Endothelial cell of umbilical vein (primary cell): Measurements from ENCODE around the gene C14orf180.

ENCODE experiments used
- CTCF ChIP-seq, 2 donors: IDR thresholded peaks; 1 replicate in 1 of 2; 2 replicates in 1 of 2; pipeline ENCODE4 v1.5.1; 2011; ENCODE audit warnings: low read length in 2 of 2, mild to moderate bottlenecking in 2 of 2, moderate library complexity in 2 of 2, control low read depth in 1 of 2, inconsistent platforms in 1 of 2, low read depth in 1 of 2; ENCODE audit not compliant: insufficient read depth in 1 of 2; ENCODE audit errors: extremely low read depth in 1 of 2
- EZH2 ChIP-seq: IDR thresholded peaks from 2 replicates; pipeline ENCODE4 v1.6.1; 2012; ENCODE audit warnings: borderline replicate concordance, low read depth, mild to moderate bottlenecking, moderate library complexity, low read length, inconsistent platforms; ENCODE audit not compliant: severe bottlenecking
- FOS ChIP-seq: IDR thresholded peaks from 2 replicates; pipeline ENCODE4 v1.6.1; 2011; ENCODE audit warnings: mild to moderate bottlenecking, low read length, moderate library complexity, borderline replicate concordance; ENCODE audit not compliant: insufficient read depth
- GATA2 ChIP-seq: IDR thresholded peaks from 2 replicates; pipeline ENCODE4 v1.7.0; 2011; ENCODE audit warnings: low read depth, mild to moderate bottlenecking, moderate library complexity, mixed read lengths, low read length; ENCODE audit not compliant: insufficient read length, insufficient read depth
- MYC ChIP-seq: IDR thresholded peaks from one replicate; pipeline ENCODE4 v1.6.1; 2011; ENCODE audit warnings: mild to moderate bottlenecking, low read depth, low read length
- POLR2A ChIP-seq: IDR thresholded peaks from 2 replicates; pipeline ENCODE4 v1.6.1; 2012; ENCODE audit warnings: low read depth, mild to moderate bottlenecking, control low read depth, low read length
- POLR2AphosphoS5 ChIP-seq: IDR thresholded peaks from 2 replicates; pipeline ENCODE4 v1.6.1; 2012; ENCODE audit warnings: low read depth, mild to moderate bottlenecking, control low read depth, low read length, moderate library complexity; ENCODE audit not compliant: insufficient read depth

DNA sequence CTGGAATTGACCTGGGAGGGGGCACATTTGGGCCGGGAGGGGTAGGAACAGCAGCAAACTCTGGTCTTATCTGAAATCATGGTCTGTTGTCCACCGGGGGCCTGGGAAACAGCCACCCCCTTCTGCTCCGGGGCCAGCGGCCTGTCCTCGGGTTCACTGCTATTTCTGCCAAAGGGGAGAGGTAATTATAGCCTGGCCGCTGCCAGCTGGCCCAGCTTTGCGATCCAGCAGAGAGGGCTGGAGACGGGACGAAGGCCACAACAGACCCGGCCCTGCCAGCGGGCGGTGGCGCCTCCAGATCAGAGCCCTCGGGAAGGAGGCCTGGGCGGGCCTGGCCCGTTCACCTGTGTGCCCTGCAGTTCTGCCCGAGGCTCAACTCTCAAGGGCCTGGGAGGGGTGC, at the start of gene C14orf180:
- TF ChIP-seq EZH2: no peak
- no peak for TF ChIP-seq POLR2A
- no peak for TF ChIP-seq GATA2
- TF ChIP-seq CTCF (IDR thresholded peaks at IDR 0.05; ENCODE audit: extremely low read depth in 1 of 2, insufficient read depth in 1 of 2, low read depth in 1 of 2, low read length in 2 of 2): no peak
- TF ChIP-seq FOS: no peak
- no peak for TF ChIP-seq POLR2AphosphoS5
- TF ChIP-seq MYC: no peak
